ENCODE data around the gene ASTN2.

ASTN2 gene

GRCh38 chr9:117096138-117096537, 318.7 kb downstream of the ASTN2 start:
- DNase-seq (ENCODE audit: low spot score) = no peak
- in situ Hi-C loops (cut with MboI; ENCODE audit: low pct_unique_long_range_greater_than_20kb, low sequenced_read_pairs, unreplicated experiment) = no loop called here
- TF ChIP-seq, protein P1, sequence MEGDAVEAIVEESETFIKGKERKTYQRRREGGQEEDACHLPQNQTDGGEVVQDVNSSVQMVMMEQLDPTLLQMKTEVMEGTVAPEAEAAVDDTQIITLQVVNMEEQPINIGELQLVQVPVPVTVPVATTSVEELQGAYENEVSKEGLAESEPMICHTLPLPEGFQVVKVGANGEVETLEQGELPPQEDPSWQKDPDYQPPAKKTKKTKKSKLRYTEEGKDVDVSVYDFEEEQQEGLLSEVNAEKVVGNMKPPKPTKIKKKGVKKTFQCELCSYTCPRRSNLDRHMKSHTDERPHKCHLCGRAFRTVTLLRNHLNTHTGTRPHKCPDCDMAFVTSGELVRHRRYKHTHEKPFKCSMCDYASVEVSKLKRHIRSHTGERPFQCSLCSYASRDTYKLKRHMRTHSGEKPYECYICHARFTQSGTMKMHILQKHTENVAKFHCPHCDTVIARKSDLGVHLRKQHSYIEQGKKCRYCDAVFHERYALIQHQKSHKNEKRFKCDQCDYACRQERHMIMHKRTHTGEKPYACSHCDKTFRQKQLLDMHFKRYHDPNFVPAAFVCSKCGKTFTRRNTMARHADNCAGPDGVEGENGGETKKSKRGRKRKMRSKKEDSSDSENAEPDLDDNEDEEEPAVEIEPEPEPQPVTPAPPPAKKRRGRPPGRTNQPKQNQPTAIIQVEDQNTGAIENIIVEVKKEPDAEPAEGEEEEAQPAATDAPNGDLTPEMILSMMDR (IDR thresholded peaks at IDR 0.05; ENCODE audit: extremely low read depth, insufficient read depth, missing control alignments) = no peak

- DNase-seq (ENCODE audit: low spot score) = no peak
- in situ Hi-C loops (cut with MboI; ENCODE audit: low pct_unique_long_range_greater_than_20kb, low sequenced_read_pairs, unreplicated experiment) = no loop called here
- TF ChIP-seq, protein P1 (IDR thresholded peaks at IDR 0.05; ENCODE audit: extremely low read depth, insufficient read depth, missing control alignments) = no peak
Measured at GRCh38 chr9:117095081-117095480, 319.8 kb downstream of the ASTN2 start.

DNA sequence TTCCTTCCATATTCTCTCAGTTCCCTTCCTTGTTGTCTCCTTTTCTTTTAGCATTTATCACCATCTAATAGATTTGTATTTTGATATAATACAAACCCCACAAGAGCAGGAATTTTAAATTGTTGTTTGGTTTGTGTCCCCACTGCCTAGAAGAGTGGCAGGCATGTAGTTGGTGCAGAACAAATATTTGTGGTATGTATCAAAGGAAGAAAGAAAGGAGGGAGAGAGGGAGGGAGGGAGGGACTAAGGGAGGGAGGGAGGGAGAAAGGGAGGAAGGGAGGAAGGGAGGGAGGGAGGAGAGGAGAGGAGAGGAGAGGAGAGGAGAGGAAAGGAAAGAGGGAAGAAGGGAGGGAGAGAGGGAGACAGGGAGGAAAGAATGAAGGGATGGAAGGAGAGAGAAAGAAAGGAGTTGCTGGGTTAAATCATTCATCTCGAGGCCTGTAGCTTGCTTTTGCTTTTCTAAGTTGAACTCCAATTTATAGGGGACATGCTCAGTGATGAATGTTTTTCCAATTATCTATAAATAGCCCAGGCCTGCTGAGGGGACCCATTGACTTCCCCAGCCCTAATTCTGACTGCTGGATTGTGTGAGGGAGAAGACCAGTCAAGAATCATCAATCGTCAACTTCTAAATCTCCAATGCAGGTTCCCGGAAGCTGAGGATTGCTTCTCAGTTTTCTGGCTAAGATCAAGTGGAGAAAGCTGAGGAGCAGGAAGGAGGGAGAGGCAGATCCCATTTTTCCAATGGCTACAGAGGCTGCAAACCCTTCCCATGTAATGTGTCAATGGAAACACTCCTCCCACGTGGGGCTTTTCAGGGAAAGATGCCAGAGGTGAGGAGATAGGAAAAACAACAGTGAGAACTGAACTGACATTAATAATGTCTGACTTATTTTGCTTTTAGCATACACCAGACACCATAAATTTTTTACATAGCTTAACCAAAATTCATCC, 320.7 kb downstream of the ASTN2 start:
- no peak for DNase-seq (ENCODE audit: low spot score)
- TF ChIP-seq, protein P1 (IDR thresholded peaks at IDR 0.05; ENCODE audit: extremely low read depth, insufficient read depth, missing control alignments) = no peak
- in situ Hi-C loops (cut with MboI; ENCODE audit: low pct_unique_long_range_greater_than_20kb, low sequenced_read_pairs, unreplicated experiment) = no loop called here

DNA sequence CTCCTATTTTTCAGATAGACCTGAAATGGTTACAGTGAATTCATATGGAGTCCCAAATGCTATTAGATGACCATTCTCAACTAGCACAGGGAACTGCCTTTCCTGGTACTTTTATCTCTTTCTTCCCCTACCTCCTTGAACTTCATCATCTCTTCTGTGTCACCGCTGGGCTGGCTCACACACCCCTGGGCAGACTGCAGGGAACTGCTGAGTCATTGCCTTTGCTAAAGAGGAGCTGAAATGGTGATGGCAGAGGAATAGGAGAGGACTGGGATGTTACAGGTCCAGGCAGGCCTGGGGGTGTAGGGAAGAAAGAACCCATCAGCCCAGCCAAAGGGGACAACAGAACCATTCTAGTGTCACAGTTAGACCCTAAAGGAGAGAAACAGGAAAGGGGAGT, 322.3 kb downstream of the ASTN2 start:
- DNase-seq (ENCODE audit: low spot score) = no peak
- in situ Hi-C loops (cut with MboI; ENCODE audit: low pct_unique_long_range_greater_than_20kb, low sequenced_read_pairs, unreplicated experiment) = no loop called here
- TF ChIP-seq, protein P1 (IDR thresholded peaks at IDR 0.05; ENCODE audit: extremely low read depth, insufficient read depth, missing control alignments) = no peak

- no peak for DNase-seq (ENCODE audit: low spot score)
- in situ Hi-C loops (cut with MboI; ENCODE audit: low pct_unique_long_range_greater_than_20kb, low sequenced_read_pairs, unreplicated experiment) = no loop called here
- TF ChIP-seq, protein P1 (IDR thresholded peaks at IDR 0.05; ENCODE audit: extremely low read depth, insufficient read depth, missing control alignments) = no peak
Measured at GRCh38 chr9:117091529-117091928, 323.3 kb downstream of the ASTN2 start.

DNA sequence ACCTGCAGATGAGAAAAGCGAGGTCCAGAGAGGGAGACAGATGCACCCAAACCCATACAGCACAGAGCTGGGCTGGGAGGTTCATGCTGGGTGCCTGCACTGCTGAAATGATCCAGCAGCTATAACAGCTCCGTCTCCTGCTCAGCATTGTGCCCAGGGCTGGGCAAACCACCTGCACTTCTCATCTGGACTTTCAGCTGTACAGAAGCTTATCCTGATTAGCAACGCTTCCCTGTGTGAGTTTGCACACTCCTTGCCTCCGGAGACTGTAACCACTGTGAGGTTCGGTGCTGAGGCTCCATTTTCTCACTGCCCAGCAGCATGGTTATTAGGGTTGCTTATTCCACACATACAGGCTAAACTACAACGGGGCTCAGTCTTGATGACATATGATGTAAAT, 326.1 kb downstream of the ASTN2 start:
- in situ Hi-C loops (cut with MboI; ENCODE audit: low pct_unique_long_range_greater_than_20kb, low sequenced_read_pairs, unreplicated experiment) = no loop called here
- TF ChIP-seq, protein P1 (IDR thresholded peaks at IDR 0.05; ENCODE audit: extremely low read depth, insufficient read depth, missing control alignments) = no peak
- DNase-seq (ENCODE audit: low spot score) = no peak

Data from GM13977 (cell line).